Caco-2 (cell line): Measurements from ENCODE around the gene MPPE1. TPM values are rescaled to one million over a fixed set of nuclear protein-coding genes. Genes with fewer than 3 reads are reported as not detected.
A peak's percentile ranks its signal among the peaks of the same experiment; 100 is the strongest.

Experiments used
- BruUV-seq: library from RNA; stranded (reverse); fragments of 400-500 nt; replicated peaks from 2 replicates; lab custom pipeline; 2021; lab: Mats Ljungman, UMichigan
- CTCF ChIA-PET: fragments of 300-600 bp; sonication (Branson Sonifier 250); formaldehyde crosslinking; loops from one replicate; lab custom pipeline; 2022; ENCODE audit warnings: antibody characterized with exemption; lab: Charles Lee
- POLR2A ChIA-PET: fragments of 300-600 bp; sonication (Branson Sonifier 250); formaldehyde crosslinking; loops from one replicate; lab custom pipeline; 2022; ENCODE audit warnings: antibody characterized with exemption; lab: Charles Lee
- DNase-seq, 2 experiments: peaks; one replicate each; pipeline versions ENCODE4 v3.0.0 to v3.0.0-alpha.2; 2020 to 2022
- H3K27me3 ChIP-seq: replicated peaks from 2 replicates; pipeline ENCODE4 v1.6.0; 2011; ENCODE audit warnings: low read length; ENCODE audit not compliant: control insufficient read depth, insufficient read depth
- H3K36me3 ChIP-seq: 2 replicates; pipeline ENCODE4 v1.5.1; 2011; ENCODE audit warnings: low read length; ENCODE audit not compliant: control insufficient read depth, insufficient read depth
- H3K4me1 ChIP-seq: fragments of 250-450 bp; sonication (Bioruptor Pico); 2 replicates; pipeline ENCODE4 v1.5.1; 2020; ENCODE audit warnings: mild to moderate bottlenecking
- H3K4me3 ChIP-seq: 2 replicates; pipeline ENCODE4 v1.5.1; 2011; ENCODE audit warnings: low read depth, mild to moderate bottlenecking, control low read depth, low read length
- H3K9me3 ChIP-seq: fragments of 250-450 bp; sonication (Bioruptor Pico); 2 replicates; pipeline ENCODE4 v1.5.1; 2020; ENCODE audit warnings: mild to moderate bottlenecking, moderate library complexity
- H3K27ac Mint-ChIP-seq: one replicate; pipeline ENCODE4 v1.8.0; 2022; ENCODE audit warnings: mixed read lengths; ENCODE audit not compliant: unreplicated experiment
- H3K27me3 Mint-ChIP-seq: one replicate; pipeline ENCODE4 v1.8.0; 2022; ENCODE audit warnings: mixed read lengths; ENCODE audit not compliant: insufficient read depth, unreplicated experiment
- H3K36me3 Mint-ChIP-seq: one replicate; pipeline ENCODE4 v1.8.0; 2022; ENCODE audit warnings: mild to moderate bottlenecking, mixed read lengths; ENCODE audit not compliant: insufficient read depth, unreplicated experiment
- H3K4me1 Mint-ChIP-seq: one replicate; pipeline ENCODE4 v1.8.0; 2022; ENCODE audit warnings: low read depth, mixed read lengths; ENCODE audit not compliant: unreplicated experiment
- H3K4me3 Mint-ChIP-seq: one replicate; pipeline ENCODE4 v1.8.0; 2022; ENCODE audit warnings: mild to moderate bottlenecking, moderate library complexity, mixed read lengths; ENCODE audit not compliant: unreplicated experiment
- H3K9me3 Mint-ChIP-seq: one replicate; pipeline ENCODE4 v1.8.0; 2022; ENCODE audit warnings: mixed read lengths; ENCODE audit not compliant: unreplicated experiment
- intact Hi-C: fragments of 100-400 bp; cut with micrococcal nuclease; formaldehyde crosslinking; loops from one replicate; pipeline ENCODE4 v1.10.0; 2022; ENCODE audit not compliant: unreplicated experiment
- total RNA-seq: library from RNA; stranded (reverse); gene quantifications from 2 replicates; pipeline ENCODE4 v1.2.3, GENCODE V29; 2022
- TF ChIP-seq, protein P1 (sequence below), 2 experiments: fragments of 200-600 bp in 1 of 2; IDR thresholded peaks; 1 replicate in 1 of 2; 2 replicates in 1 of 2; pipeline versions ENCODE4 v1.5.1 to v1.8.0; 2011 to 2022; ENCODE audit warnings: antibody characterized with exemption in 1 of 2, control low read depth in 1 of 2, inconsistent platforms in 1 of 2, low read depth in 1 of 2, low read length in 1 of 2, mild to moderate bottlenecking in 1 of 2, moderate library complexity in 1 of 2; ENCODE audit not compliant: insufficient read depth in 1 of 2, severe bottlenecking in 1 of 2, unreplicated experiment in 1 of 2

Gene MPPE1
- total RNA-seq, 1 experiment from 2014 or later, result 52.6 TPM

DNA sequence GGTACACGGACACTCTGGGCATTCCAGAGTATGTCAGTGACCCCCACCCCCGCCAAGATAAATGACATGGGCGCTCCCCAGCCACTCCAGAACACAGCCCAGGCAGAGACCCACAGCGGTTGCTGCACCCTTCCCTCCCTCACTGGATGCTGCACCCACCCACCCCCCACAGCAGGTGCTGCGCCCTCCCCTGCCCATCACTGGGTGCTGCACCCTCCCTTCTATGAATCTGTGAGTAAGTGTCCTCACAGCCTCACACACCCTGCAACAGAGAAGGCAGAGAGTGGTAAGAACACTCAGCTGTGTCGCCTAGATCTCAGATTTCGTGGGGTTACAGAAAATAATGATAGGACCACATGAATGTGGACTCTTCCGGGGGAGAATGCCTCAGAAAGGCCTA is 33.4 kb downstream of the MPPE1 start:
- intact Hi-C loops, result no loop called here
- Histone ChIP-seq H3K36me3 (no peaks in the 10 kb centered on the region; the same call in 1 of the 2 replicates), H3K4me1 (peaks cover 10% of the 10 kb centered on the region; the same call in 1 of the 2 replicates), H3K27me3 (no peaks in the 10 kb centered on the region), H3K4me3 (no peak overlapping the region), H3K9me3 (no peaks in the 10 kb centered on the region)
- CTCF ChIA-PET, result no interaction called here
- Mint-ChIP-seq H3K9me3 (no peaks in the 10 kb centered on the region), H3K4me1 (peaks cover 7% of the 10 kb centered on the region), H3K27me3 (no peaks in the 10 kb centered on the region), H3K27ac (no peak overlapping the region), H3K36me3 (peaks cover 9% of the 10 kb centered on the region), H3K4me3 (no peak overlapping the region)
- POLR2A ChIA-PET, result no interaction called here
- TF ChIP-seq, protein P1, sequence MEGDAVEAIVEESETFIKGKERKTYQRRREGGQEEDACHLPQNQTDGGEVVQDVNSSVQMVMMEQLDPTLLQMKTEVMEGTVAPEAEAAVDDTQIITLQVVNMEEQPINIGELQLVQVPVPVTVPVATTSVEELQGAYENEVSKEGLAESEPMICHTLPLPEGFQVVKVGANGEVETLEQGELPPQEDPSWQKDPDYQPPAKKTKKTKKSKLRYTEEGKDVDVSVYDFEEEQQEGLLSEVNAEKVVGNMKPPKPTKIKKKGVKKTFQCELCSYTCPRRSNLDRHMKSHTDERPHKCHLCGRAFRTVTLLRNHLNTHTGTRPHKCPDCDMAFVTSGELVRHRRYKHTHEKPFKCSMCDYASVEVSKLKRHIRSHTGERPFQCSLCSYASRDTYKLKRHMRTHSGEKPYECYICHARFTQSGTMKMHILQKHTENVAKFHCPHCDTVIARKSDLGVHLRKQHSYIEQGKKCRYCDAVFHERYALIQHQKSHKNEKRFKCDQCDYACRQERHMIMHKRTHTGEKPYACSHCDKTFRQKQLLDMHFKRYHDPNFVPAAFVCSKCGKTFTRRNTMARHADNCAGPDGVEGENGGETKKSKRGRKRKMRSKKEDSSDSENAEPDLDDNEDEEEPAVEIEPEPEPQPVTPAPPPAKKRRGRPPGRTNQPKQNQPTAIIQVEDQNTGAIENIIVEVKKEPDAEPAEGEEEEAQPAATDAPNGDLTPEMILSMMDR (IDR thresholded peaks at IDR 0.05; ENCODE audit: insufficient read depth in 1 of 2, low read depth in 1 of 2, low read length in 1 of 2, severe bottlenecking in 1 of 2, unreplicated experiment in 1 of 2), result no peak
- no peak for DNase-seq
- no TSS peak for BruUV-seq

DNA sequence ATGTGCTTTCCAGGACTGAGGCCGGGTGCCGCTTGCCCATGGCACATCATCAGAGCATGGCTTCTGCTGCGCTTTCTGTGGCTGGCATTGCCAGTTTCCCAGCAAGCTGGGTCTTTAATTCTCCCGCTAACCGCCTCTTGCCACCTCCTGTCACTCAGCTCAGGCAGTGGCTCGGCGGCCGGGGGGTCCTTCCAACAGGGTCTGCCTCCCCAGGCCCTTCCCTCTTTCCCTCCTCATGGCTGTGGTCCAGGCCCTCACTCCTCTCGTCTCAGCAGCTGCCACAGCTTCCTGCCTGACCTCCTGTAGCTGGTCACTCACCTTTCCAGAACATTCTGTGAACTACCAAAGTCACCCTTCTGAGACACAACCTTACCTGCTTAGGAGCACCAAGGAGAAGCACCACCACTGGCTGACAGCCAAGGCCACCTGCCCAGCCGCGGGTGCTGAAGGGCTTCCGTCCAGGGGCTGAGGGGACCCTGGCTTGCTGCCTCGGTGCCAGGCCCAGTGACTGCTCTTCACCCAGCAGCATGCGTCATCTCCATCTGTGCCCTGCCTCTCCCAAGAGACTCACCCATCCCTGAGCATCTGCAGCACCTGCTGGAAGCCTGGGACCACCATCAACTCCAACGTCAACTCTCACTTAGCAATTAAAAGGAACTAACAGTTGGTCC is 34.3 kb downstream of the MPPE1 start:
- ChIA-PET CTCF (no interaction called here), POLR2A (no interaction called here)
- H3K4me3 Mint-ChIP-seq, result no peak overlapping the region
- H3K9me3 Mint-ChIP-seq, result no peaks in the 10 kb centered on the region
- TF ChIP-seq, protein P1 (IDR thresholded peaks at IDR 0.05; ENCODE audit: insufficient read depth in 1 of 2, low read depth in 1 of 2, low read length in 1 of 2, severe bottlenecking in 1 of 2, unreplicated experiment in 1 of 2), result no peak
- H3K27me3 ChIP-seq, result no peaks in the 10 kb centered on the region
- H3K36me3 Mint-ChIP-seq, result peaks cover 9% of the 10 kb centered on the region
- peaks cover 7% of the 10 kb centered on the region for H3K4me1 Mint-ChIP-seq
- H3K4me3 ChIP-seq, result no peak overlapping the region
- H3K9me3 ChIP-seq, result no peaks in the 10 kb centered on the region
- H3K36me3 ChIP-seq, result no peaks in the 10 kb centered on the region; the same call in 1 of the 2 replicates
- H3K27ac Mint-ChIP-seq, result no peak overlapping the region
- no peaks in the 10 kb centered on the region for H3K27me3 Mint-ChIP-seq
- H3K4me1 ChIP-seq, result peaks cover 10% of the 10 kb centered on the region; the same call in 1 of the 2 replicates
- no peak for DNase-seq
- no TSS peak for BruUV-seq
- intact Hi-C loops, result loop anchor here (2.0 kb wide), 1 partner anchor 121 kb away; no protein-coding TSS in a partner anchor

DNA sequence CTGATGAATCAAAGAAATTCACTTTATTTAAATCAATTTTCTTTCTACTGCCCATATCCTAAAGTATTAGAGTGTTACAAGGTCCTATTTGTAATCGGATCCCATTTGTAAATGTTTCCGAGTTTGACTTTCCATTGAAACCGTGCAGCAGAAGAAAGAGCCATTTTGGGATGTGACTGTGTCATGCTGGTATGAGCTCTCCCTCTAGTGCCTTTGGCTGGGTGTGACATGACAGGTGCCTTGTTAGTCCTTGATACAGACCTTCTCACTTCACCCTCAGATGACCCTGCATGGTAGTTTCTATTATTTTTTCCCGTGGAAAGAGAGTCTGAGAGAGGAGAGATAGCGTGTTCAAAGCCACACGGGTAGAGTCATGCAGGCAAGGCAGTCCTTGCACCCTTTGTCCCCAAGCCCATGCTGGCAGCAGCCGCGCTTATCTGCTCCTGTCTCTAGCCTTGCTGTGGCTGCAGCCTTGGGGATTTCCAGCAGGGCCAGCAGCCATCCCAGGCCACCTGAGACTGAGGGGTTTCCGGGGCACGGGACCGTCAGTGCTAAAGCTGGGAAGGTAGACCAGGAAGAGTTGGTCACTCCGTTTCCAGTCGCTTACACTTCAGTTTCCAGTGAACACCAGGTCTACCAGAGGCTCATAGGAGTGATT is 35.5 kb downstream of the MPPE1 start:
- intact Hi-C loops, result loop anchor here (1.0 to 2.0 kb wide), 5 partner anchors 32 to 217 kb away; no protein-coding TSS in a partner anchor
- TF ChIP-seq, protein P1 (IDR thresholded peaks at IDR 0.05; ENCODE audit: insufficient read depth in 1 of 2, low read depth in 1 of 2, low read length in 1 of 2, severe bottlenecking in 1 of 2, unreplicated experiment in 1 of 2), result peak; percentile 74 to 80
- H3K27me3 Mint-ChIP-seq, result no peaks in the 10 kb centered on the region
- peaks cover 7% of the 10 kb centered on the region for H3K4me1 Mint-ChIP-seq
- no peak overlapping the region for H3K27ac Mint-ChIP-seq
- peaks cover 9% of the 10 kb centered on the region for H3K36me3 Mint-ChIP-seq
- no peak overlapping the region for H3K4me3 ChIP-seq
- POLR2A ChIA-PET, result no interaction called here
- no peaks in the 10 kb centered on the region; the same call in 1 of the 2 replicates for H3K36me3 ChIP-seq
- H3K9me3 Mint-ChIP-seq, result no peaks in the 10 kb centered on the region
- BruUV-seq, result no TSS peak
- peaks cover 10% of the 10 kb centered on the region; the same call in 1 of the 2 replicates for H3K4me1 ChIP-seq
- no peaks in the 10 kb centered on the region for H3K27me3 ChIP-seq
- no peaks in the 10 kb centered on the region for H3K9me3 ChIP-seq
- peak; percentile 68 to 71 for DNase-seq
- CTCF ChIA-PET, result interaction anchor here (0.6 to 1.3 kb wide), 6 partner anchors 39 to 144 kb away, joined by 3 to 9 read pairs (median 4); no protein-coding TSS in a partner anchor
- no peak overlapping the region for H3K4me3 Mint-ChIP-seq
